ENCODE measurements around the gene BCDIN3D. TPM values are rescaled to one million over a fixed set of nuclear protein-coding genes. Genes with fewer than 3 reads are reported as not detected.

Gene BCDIN3D
- total RNA-seq, 1 experiment from 2014 or later: 3.3 TPM

GRCh38 chr12:49870501-49871262, 27.8 kb upstream of the BCDIN3D start:
- no peak overlapping the region for H3K18ac ChIP-seq (ENCODE audit: insufficient read length, low read depth, low read length)
- H3K79me2 ChIP-seq (ENCODE audit: insufficient read depth, low read length): no peaks in the 10 kb centered on the region
- H3K4me3 Mint-ChIP-seq: no peak overlapping the region
- H3K9me3 Mint-ChIP-seq: no peaks in the 10 kb centered on the region
- H3K27me3 Mint-ChIP-seq (ENCODE audit: low read depth): peaks cover 6% of the 10 kb centered on the region
- no peak overlapping the region for H3K23ac ChIP-seq (ENCODE audit: insufficient read length, low read depth, low read length)
- H2AK5ac ChIP-seq (ENCODE audit: insufficient read length, low read length): no peak overlapping the region
- H2BK20ac ChIP-seq (ENCODE audit: low read depth, low read length, poor library complexity, severe bottlenecking): no peak overlapping the region
- H3K79me1 ChIP-seq (ENCODE audit: insufficient read depth, low read depth, low read length, poor library complexity, severe bottlenecking): no peaks in the 10 kb centered on the region
- no peak overlapping the region for H2AFZ ChIP-seq (ENCODE audit: low read length)
- no peak overlapping the region for H3T11ph ChIP-seq (ENCODE audit: low read length)
- no peaks in the 10 kb centered on the region for H3K4me1 ChIP-seq (ENCODE audit: insufficient read depth, low read length)
- H3K27ac Mint-ChIP-seq: no peak overlapping the region; a peak in 1 of 7 replicates
- peak; percentile 21 for DNase-seq
- H2BK120ac ChIP-seq (ENCODE audit: low read depth, low read length, poor library complexity, severe bottlenecking): no peak overlapping the region
- no peak overlapping the region for H3K27ac ChIP-seq (ENCODE audit: insufficient read length, low read depth, low read length)
- H3K27me3 ChIP-seq (ENCODE audit: insufficient read depth, low read length): no peaks in the 10 kb centered on the region
- H3K56ac ChIP-seq (ENCODE audit: insufficient read length, low read depth, low read length): no peak overlapping the region
- H3K23me2 ChIP-seq (ENCODE audit: insufficient read length, low read depth, low read length, poor library complexity, severe bottlenecking): no peaks in the 10 kb centered on the region
- WGBS (ENCODE audit: extremely low coverage, insufficient read length, low lambda C conversion rate): no CpG with 5 or more reads among the region's 11 CpGs
- no peak overlapping the region for H2BK15ac ChIP-seq (ENCODE audit: low read depth, low read length)
- H3K4ac ChIP-seq (ENCODE audit: low read depth, low read length): no peak overlapping the region
- H2BK5ac ChIP-seq (ENCODE audit: insufficient read length, low read length): no peak overlapping the region
- H4K91ac ChIP-seq (ENCODE audit: insufficient read length, low read depth, low read length): no peak overlapping the region
- no peak overlapping the region for H3K4me2 ChIP-seq (ENCODE audit: insufficient read depth, insufficient read length, low read length)
- no peaks in the 10 kb centered on the region for H3K9me3 ChIP-seq (ENCODE audit: control insufficient read depth, low read depth, low read length)
- no peak overlapping the region for H3K9ac ChIP-seq (ENCODE audit: extremely low read depth, insufficient read length, low read length)
- H3K4me1 Mint-ChIP-seq: peaks cover 12 to 15% of the 10 kb centered on the region in 2 experiments
- no peaks in the 10 kb centered on the region for H3K36me3 Mint-ChIP-seq (ENCODE audit: insufficient read depth in 1 of 3, low read depth in 3 of 3)
- no peak overlapping the region for H4K5ac ChIP-seq (ENCODE audit: insufficient read length, low read depth, low read length)
- no peak overlapping the region for H3K14ac ChIP-seq (ENCODE audit: insufficient read depth, low read length)
- no peak overlapping the region for H2BK12ac ChIP-seq (ENCODE audit: insufficient read length, low read depth, low read length)
- no peaks in the 10 kb centered on the region for H4K20me1 ChIP-seq (ENCODE audit: control insufficient read depth, insufficient read depth, insufficient read length)
- H4K8ac ChIP-seq (replicated peaks; ENCODE audit: insufficient read length, low read depth, low read length): no peak overlapping the region
- no peak for TF ChIP-seq CTCF (conservative IDR thresholded peaks at IDR 0.05)
